GM03348 (cell line): Measurements from ENCODE around the gene SH3RF3.

Source experiments
- DNase-seq: peaks from one replicate; pipeline ENCODE4 v3.0.0; 2012; ENCODE audit warnings: low spot score

SH3RF3 gene

GRCh38 chr2:109313343-109313742 lies 184.3 kb downstream of the SH3RF3 start:
- DNase-seq = no peak

DNA sequence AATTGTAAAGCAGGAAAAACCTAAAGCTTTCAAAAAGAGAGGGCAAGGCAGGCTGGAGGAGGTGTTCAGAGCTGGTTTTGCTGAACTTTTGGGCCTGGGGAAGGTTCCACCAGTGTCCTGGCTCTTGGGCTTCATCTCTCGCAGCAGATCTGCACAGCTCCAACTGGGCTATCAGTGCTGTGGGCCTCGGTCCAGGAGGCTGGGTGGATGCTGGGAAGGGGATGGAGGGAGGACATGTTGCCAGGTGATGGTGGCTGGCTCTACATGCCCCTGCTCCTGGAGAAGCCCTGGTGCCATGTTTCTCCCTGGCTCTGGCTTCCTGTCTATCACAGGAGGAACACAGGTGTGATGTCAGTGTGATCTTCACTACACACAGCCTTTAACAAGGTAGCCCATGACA lies 187.1 kb downstream of the SH3RF3 start:
- no peak for DNase-seq

DNA sequence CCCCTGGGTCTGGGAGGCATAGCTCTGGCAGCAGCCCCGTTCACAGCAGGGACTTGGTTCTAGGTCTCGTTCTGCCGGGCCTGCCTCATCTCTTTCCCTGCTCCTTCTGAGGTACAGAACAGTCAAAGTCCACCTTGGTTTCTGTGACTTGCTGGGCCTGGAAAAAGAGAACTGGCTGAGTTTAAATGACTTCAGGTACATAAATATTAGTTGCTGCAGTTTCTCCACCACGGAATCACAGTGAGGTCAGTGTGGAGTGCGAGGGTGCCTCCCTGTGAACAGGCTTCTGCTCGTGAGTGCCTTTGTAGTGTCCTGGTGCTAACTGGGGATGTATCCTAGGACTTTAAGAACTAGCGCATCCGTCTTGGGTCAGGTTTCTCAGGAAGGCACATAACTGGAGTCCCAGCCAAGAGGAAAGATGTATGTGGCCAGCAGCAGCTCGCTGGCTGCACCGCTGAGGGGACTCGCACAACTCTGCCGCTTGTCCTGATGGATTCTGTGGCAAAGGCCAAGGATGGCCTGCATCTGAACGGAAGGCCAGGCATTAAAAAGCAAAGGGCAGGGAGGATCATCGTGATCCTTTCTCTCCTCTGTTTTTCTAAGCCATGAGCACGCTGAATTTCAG lies 188.6 kb downstream of the SH3RF3 start:
- no peak for DNase-seq

GRCh38 chr2:109318150-109318948 lies 189.3 kb downstream of the SH3RF3 start:
- peak; percentile 89 for DNase-seq

DNA sequence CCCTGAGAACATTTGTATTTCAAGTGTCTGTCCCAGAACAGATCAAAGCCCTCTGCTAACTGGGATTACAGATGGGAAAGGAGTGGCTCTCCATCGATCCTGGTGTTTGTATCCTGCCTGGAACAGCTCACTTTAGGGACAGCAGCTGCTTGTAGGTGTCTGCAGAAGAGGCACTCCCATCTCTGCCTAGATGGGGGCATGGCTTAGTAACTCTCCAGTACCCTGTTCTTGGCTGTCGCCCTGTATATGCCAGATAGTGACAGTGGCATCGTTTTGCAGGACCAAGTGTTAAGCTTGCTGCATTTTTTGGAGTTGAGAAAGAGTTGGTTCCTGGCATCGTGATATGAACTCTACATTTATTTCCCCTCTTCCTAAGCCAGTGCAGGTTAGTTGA lies 189.9 kb downstream of the SH3RF3 start:
- no peak for DNase-seq

DNA sequence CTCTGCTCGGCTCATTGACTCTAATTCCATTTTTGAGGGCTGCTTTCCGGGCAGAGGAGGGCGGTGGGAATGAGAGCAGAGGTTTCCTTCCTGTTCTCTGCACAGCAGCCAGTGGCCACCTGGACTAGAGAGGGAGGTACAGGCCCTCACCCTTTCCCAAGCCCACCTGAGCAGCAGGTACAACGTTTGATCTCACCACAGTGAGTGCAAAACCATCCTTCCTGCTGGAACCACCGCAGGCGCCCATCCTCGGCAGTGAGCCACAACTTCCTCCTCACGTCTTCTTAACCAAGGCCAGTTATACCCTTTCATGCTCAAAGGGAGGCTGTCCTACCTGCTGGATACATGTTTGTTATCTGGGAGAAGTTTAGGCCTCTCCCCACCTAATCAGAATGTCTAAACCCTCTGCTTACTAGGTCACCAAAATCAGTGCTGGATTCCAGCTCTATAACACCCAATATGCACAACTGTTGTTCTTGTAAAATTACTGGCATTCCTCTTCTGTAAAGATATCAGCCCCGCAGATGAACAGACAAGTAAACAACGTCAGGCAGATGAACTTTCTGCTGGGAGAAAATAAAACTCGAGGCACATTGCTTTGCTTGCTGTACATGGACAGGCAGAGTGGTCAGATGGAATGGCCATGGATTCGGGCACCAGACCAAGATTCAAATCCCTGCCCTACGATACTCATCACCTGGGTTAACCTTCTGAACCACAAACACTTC lies 191.4 kb downstream of the SH3RF3 start:
- no peak for DNase-seq

DNA sequence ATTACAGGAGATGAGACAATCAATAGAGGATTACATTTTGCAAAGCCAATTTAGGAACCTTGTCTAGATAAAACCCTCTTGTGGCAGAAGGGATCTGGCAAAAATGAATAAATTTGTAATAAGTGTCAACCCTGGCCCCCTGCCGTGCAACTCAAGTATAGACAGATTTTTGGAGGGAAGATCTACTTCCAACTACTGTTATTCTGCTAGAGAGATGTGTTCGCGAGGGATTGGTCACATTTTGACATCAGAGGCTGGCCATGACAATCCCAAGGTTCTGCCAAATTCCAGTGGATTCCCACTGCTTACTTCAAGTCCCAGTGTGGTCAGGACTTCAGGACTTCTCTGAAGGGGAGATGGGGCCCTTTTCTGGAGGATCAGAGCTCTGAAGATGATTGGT lies 192.6 kb downstream of the SH3RF3 start:
- DNase-seq = no peak

DNA sequence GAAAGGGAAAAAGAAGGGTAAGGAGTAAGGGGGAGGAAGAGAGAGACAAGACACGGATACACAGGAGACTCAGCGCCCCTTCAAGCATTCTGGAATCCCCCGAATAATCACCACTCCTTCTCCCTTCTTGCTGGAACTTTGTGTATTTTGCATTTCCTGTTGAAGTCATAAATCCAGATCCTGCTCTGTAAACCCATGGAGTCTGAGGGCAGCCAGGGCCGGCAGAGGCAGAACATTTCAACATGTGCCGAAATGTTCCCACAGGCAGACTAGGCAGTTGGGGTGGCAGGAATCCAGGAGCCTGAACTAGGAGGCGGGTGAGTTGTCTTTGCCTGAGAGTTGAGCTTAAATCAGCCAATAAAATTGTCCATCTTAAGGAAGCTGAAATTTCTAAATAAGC lies 193.1 kb downstream of the SH3RF3 start:
- DNase-seq = peak; percentile 91

DNA sequence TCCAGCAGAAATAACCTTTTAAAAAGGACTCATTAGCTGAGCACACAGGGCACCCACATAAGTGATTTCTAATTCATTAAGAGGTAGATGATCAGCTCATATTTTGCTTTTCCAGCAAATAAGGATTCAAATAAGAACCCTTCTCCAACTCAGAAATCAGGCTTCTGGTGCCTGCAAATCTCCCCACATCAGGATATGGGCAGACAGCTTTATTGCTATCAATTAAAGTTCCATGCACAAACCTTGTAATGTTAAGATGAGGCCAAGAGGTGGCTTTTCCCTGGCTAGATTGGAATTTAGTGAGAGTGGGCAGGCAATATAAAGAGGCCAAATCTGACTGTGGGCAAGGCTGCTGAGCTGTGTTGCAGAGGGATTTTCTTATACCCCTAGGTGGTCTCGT lies 193.6 kb downstream of the SH3RF3 start:
- DNase-seq = no peak

- DNase-seq = peak; percentile 80
These were observed 195.9 kb downstream of the SH3RF3 start for GRCh38 chr2:109324861-109325260.

DNA sequence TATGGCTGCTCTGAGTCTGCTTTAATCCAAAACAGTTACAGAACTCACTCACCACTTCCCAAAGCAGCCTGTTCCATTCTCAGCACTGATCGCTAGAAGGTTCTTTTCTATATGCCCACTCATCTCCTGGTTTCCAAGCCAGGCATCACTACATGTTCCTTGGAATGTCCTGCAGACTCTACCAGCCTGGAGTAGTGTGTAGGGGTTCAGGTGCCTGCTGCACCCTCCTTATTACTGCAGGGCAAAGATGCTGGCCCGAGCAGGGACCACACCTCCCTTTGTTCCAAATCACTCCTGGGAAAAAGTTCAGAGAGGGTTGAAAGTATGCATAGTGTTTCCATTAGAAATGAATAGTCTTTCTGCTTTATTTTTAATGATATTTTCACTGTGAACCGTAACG lies 196.6 kb downstream of the SH3RF3 start:
- no peak for DNase-seq

DNA sequence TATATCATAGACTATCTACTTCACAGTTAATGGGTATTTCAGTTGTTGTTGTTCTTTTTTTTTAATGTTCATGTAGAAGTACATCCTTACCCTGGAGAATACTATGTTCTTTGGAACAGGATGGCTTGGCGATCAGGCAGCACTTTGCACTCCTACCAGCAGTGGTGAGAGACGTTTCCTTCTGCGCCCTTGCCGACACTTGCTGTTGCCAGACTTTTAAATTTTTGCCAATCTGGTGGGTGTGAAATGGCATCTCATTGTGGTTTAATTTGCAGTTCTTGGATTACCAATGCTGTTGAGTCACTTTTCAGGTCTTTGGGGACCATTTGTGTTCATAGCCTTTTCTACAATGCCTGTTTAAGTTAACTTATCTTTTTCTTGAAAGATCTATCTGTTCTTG lies 197.3 kb downstream of the SH3RF3 start:
- no peak for DNase-seq

DNA sequence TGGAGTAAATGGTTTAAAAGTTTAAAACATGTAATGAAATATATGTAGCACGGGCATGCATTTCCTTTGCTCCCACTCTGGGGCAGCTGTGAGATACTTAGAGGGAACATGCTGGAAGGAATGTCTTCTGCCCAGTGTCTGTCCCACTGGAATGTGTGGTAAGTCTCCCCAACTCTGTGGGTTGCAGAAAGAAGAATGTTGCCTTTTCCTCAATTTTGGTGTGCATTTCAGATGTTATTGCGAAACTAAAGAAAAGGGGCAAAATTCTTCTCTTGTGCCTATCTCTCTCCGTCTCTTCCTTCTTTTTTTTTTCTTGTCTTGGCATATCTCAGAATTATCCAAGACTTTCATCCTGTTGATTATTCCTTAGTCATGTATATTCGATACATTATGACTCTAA lies 201.1 kb downstream of the SH3RF3 start:
- DNase-seq = peak; percentile 67

- DNase-seq = no peak
These were observed 202.1 kb downstream of the SH3RF3 start for GRCh38 chr2:109331081-109331480.

GRCh38 chr2:109331896-109332848 lies 203.2 kb downstream of the SH3RF3 start:
- DNase-seq = peak; percentile 90

DNA sequence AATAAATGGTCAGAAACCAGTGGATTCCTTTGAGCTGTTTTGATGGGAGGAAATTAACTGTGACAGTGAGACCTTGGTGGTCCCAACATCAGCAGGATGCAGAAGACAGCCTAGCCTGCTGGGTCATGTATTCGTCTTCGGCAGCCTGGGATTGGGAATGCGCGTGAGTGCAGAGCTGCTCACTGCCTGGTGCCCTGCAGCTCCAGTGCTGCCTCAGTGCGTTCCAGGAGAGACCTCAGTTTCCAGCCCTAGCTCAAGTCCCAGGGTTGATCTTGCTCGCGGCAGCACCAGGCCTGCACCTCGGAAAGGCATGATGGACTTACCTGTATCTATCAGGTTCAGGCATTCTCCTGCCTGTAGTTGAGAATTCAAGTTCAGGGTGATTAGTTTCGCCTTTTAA lies 203.9 kb downstream of the SH3RF3 start:
- no peak for DNase-seq

DNA sequence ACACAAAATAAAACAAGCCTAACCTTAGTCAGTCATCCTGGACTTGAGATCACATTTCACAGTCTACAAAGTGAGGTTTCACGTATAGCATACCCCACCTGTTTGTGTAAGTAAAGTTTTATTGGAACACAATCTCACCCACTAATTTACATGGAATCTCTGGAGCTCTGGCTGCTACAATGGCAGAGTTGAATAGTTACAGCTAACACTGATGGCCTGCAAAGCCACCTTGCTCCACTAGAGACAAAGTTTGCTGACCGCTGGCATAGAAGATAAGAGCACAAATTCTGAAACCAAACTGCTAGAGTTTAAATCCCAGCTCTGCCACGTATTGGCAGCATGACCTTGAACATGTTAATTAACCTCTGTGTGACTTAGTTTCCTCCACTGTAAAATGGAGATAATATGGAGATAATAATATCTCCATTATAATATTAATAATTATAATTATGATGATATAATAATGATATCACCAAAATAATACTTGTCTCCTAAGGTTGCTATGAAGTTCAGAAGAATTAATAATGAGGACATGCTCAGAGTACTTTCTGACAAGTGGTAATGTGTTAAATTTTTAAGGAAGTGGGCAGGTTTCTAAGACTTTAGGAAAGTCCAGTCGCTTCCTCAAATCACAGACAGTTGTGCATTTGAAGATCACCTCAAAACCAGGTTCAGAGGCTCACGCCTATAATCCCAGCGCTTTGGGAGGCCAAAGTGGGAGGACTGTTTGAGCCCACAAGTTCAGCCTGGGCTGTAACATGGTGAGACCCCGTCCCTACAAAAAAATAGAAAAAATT lies 204.6 kb downstream of the SH3RF3 start:
- DNase-seq = no peak

DNA sequence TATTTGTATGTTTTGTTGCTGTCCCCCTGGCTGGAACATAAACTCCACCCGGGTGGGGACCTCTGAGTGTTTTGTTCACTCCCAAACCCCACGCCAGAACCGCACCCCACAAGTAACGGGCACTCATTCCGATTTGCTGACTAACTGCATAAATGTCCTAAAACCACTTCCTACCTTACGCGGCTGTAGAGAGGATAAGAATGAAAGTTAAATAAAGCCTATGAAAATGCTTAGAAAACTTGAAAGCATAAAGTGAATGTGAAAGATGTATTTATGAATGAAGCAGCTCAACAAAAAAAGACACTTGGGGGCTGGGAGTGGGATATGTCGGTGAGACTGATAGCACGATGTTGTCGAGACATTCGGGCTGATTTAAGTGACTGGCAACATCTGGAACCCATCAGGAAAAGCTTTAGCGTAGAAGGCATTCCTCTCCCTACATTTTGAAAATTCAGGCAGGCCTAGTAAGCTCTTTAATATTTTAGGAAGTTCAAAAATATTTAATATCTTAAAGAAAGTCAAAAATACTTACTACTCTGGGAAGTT lies 206.7 kb downstream of the SH3RF3 start:
- peak; percentile 85 for DNase-seq

DNA sequence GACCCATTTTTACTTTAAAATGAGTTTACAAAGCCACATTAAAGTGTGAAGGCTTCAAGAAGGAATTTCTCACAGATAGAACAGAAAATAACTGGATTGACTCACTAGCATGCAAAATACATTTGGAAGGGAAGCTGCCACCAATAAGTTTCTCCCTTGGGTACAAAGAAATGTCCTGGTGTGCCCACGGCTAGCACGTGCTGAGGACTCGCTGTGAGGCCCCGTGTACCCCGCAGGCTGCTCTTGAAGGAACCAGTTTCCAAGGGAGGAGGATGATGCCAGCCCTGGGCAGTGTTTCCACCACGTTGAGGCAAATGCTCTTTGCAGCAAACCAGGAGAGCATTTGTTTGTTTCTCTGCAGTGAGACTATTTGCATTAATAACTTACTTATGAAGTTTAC lies 207.3 kb downstream of the SH3RF3 start:
- peak; percentile 24 for DNase-seq

- DNase-seq = no peak
These were observed 208.2 kb downstream of the SH3RF3 start for GRCh38 chr2:109337221-109337620.

DNA sequence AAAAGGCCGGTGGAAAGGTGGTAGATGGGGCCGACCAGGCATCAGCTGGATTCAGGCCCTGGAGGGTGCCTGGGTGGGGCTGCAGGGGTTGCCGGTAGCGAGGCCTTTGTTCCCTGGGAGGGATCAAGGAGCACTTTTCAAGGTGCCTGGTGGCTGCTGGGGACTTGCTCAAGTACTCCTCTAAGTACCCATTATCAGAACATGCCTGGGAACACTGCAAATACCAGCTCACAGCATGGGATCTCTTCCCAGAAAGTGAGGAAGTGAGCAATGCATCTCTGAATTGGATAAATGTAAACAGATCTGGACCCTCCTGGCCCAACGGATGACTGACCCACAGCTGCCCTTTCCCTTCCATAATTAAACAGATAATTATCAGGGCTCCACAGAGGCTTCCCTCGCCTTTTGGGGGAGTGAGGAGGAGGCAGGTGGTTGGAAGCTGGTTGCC lies 210.5 kb downstream of the SH3RF3 start:
- peak; percentile 49 for DNase-seq
